ENCODE results near the gene ATP5ME. TPM values are rescaled to one million over a fixed set of nuclear protein-coding genes. Genes with fewer than 3 reads are reported as not detected.

The ATP5ME gene
- total RNA-seq, 1 experiment from 2014 or later, result 357 TPM

DNA sequence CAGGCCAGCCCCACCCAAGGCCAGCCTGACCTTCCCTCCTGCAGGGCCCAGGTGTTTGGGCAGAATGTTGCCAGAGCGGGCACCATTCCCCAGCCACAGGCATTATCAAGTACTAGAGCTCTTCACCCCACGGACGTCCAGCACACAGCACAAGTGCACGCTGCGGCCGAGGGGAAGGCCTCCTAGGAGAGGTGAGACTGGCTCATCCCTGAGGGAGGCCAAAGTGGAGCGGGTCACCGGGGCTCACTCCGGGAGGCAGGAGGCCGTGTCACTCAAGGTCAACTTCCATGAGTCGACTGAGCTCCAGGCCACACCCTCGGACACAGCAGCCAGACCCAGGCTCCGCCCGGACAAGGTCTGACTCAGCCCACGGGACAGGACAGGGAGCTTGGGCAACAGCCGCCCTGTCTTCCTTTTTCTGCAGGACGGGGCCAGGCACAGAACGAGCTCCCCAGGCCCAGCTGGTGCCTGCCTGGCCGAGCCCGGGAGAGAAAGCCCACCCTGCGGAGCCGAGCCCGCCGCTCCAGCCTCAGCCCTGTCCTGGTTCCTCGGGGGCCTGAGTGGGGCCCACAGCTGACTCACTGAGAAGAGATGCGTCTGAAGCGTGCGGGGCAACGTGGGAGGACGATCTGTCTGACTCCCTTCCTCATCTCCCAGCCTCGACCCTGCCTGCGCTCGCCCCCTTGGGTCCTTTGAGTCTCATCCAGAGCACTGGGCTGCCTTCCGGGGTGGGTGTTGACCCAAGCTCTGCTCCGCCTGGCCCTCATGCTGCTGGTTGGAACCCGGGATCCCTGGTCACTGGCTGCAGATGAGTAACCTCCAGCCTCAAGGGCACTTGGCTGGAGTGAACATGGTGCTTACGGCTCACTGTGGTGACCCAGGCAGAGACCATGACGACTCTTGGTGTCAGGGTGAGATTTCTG lies 13.2 kb upstream of the ATP5ME start:
- no peak overlapping the region for H2AFZ ChIP-seq (ENCODE audit: low read length)
- H3K27ac ChIP-seq (ENCODE audit: low read length), result no peak overlapping the region
- H3K79me2 ChIP-seq (ENCODE audit: low read length), result no peaks in the 10 kb centered on the region
- H3K9me2 ChIP-seq (replicated peaks; ENCODE audit: insufficient read depth, low read length), result no peaks in the 10 kb centered on the region
- no peak overlapping the region for H3K9ac ChIP-seq (ENCODE audit: low read length)
- no peak overlapping the region for H3K4me3 ChIP-seq (ENCODE audit: low read length)
- no peak overlapping the region for H3K4me2 ChIP-seq (ENCODE audit: low read depth, low read length, poor library complexity, severe bottlenecking)
- H4K20me1 ChIP-seq (ENCODE audit: insufficient read depth, low read depth, low read length), result no peaks in the 10 kb centered on the region
- no peaks in the 10 kb centered on the region for H3K27me3 ChIP-seq (ENCODE audit: low read length)
- DNase-seq, result no peak
- H3K9me3 ChIP-seq (ENCODE audit: low read length), result no peaks in the 10 kb centered on the region
- no peaks in the 10 kb centered on the region for H3K36me3 ChIP-seq (ENCODE audit: insufficient read depth, low read length)
- no peaks in the 10 kb centered on the region for H3K4me1 ChIP-seq (ENCODE audit: low read length)

DNA sequence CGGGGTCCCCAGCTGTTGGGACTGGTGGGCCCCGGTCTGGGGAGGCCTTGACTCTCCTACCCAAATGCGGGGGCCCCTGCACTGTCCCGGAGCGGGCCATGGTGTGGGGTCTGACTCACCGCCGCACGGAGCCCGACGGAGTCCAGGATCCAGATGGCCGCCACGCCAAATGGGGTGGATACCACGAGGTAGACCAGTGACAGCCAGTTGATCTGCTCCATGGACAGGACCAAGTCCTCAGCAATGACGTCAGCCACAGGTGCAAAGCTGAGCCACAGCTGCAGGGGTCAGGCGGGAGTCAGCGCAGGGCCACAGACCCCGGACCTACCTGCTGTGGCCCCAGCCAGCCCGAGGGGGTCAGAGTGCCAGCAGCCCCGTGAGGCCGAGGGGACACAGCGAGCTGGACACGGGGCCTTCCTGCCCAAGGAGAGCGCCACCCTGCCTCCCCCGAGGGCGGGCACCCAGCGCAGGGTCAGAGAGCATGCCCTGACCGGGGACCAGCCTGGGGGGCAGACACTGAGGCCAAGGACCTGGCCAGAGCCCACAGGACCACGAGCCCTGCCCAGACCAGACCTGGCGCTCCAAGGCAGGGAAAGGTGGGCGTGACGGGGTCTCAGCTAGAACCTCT lies 12.5 kb upstream of the ATP5ME start:
- Histone ChIP-seq H3K4me3 (ENCODE audit: low read length) (no peak overlapping the region), H3K27ac (ENCODE audit: low read length) (no peak overlapping the region), H2AFZ (ENCODE audit: low read length) (no peak overlapping the region), H3K9me2 (replicated peaks; ENCODE audit: insufficient read depth, low read length) (no peaks in the 10 kb centered on the region), H3K9ac (ENCODE audit: low read length) (no peak overlapping the region), H3K4me1 (ENCODE audit: low read length) (no peaks in the 10 kb centered on the region), H3K79me2 (ENCODE audit: low read length) (no peaks in the 10 kb centered on the region), H3K9me3 (ENCODE audit: low read length) (no peaks in the 10 kb centered on the region), H3K36me3 (ENCODE audit: insufficient read depth, low read length) (no peaks in the 10 kb centered on the region), H3K4me2 (ENCODE audit: low read depth, low read length, poor library complexity, severe bottlenecking) (no peak overlapping the region), H4K20me1 (ENCODE audit: insufficient read depth, low read depth, low read length) (no peaks in the 10 kb centered on the region), H3K27me3 (ENCODE audit: low read length) (no peaks in the 10 kb centered on the region)
- DNase-seq, result no peak

DNA sequence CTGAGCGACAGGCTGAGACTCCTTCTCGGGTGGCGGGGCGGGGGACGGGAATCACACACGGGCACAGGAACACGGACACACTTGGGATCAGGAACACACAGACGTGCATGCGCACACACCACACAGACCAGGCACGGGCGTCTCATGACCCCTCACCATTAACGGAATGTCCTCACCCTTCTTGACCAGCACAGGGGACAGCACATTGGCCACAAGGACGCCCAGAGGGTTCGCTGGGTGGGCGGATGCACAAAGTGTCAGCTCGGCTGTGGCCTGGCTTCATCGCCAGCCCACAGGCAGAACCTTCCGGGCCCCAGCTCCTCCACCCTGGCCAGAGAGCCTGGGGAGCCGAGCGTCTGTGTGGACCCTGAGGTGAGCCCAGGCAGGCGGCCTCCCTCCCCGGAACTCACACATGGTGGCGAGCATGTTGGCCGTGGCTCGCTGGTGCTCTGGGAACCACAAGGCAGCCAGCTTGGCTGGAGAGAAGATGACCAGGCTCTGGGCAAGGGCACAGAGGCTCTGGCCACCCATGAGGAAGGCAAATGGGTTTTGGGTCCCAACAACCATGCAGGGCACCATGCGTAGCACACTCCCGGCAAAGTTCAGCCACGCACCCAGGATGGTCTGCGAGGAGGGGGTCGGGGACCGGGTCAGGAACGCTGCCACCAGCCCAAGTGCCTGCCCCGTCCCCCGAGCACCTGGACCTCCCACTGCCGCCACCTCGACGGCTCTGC lies 11.8 kb upstream of the ATP5ME start:
- Histone ChIP-seq H3K4me3 (ENCODE audit: low read length) (no peak overlapping the region), H3K27ac (ENCODE audit: low read length) (no peak overlapping the region), H3K9ac (ENCODE audit: low read length) (no peak overlapping the region), H3K4me1 (ENCODE audit: low read length) (0 out of 2 replicates have a peak, but pooled peaks cover under 1% of the 10 kb centered on the region), H3K79me2 (ENCODE audit: low read length) (no peaks in the 10 kb centered on the region), H2AFZ (ENCODE audit: low read length) (no peak overlapping the region), H3K36me3 (ENCODE audit: insufficient read depth, low read length) (no peaks in the 10 kb centered on the region), H3K9me3 (ENCODE audit: low read length) (no peaks in the 10 kb centered on the region), H3K9me2 (replicated peaks; ENCODE audit: insufficient read depth, low read length) (no peaks in the 10 kb centered on the region), H3K4me2 (ENCODE audit: low read depth, low read length, poor library complexity, severe bottlenecking) (no peak overlapping the region), H4K20me1 (ENCODE audit: insufficient read depth, low read depth, low read length) (no peaks in the 10 kb centered on the region), H3K27me3 (ENCODE audit: low read length) (no peaks in the 10 kb centered on the region)
- no peak for DNase-seq

DNA sequence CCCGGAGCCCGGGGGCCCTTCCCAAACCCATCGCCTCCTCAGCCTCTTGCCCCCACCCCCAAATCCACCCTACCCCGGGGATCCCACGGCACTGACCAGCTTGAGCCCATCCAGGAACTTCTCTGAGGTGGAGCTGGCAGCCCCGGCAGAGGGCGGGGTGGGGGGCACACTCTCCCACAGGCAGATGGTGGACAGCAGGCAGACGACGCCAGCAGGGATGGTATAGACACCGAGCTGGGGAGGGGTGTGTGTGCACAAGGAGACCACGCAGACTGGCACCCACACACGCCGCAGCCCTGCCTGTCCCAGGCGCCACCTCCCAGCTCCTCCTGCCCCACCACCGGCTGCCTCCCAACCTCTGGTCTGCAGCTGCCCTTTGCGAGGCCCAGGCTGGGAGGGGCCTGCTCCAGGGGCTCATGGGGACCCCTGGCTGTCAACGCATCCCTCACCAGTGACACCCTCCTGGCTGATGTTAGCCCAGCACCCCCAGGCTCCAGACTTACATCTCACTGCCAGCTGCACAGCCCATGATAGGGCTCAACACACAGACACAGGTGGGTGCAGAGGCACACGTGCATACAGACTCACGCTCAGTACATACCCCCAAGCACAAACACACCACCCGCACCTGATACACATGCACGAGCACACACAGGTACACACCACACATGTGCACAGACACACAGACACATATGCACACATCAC lies 10.7 kb upstream of the ATP5ME start:
- Histone ChIP-seq H3K27ac (ENCODE audit: low read length) (no peak overlapping the region), H3K4me2 (ENCODE audit: low read depth, low read length, poor library complexity, severe bottlenecking) (no peak overlapping the region), H3K9me2 (replicated peaks; ENCODE audit: insufficient read depth, low read length) (no peaks in the 10 kb centered on the region), H3K27me3 (ENCODE audit: low read length) (no peaks in the 10 kb centered on the region), H3K4me1 (ENCODE audit: low read length) (0 out of 2 replicates have a peak, but pooled peaks cover 4% of the 10 kb centered on the region), H2AFZ (ENCODE audit: low read length) (no peak overlapping the region), H3K36me3 (ENCODE audit: insufficient read depth, low read length) (no peaks in the 10 kb centered on the region), H3K9ac (ENCODE audit: low read length) (no peak overlapping the region), H3K9me3 (ENCODE audit: low read length) (no peaks in the 10 kb centered on the region), H3K79me2 (ENCODE audit: low read length) (no peaks in the 10 kb centered on the region), H4K20me1 (ENCODE audit: insufficient read depth, low read depth, low read length) (no peaks in the 10 kb centered on the region; the same call in 1 of the 2 replicates), H3K4me3 (ENCODE audit: low read length) (no peak overlapping the region)
- no peak for DNase-seq

DNA sequence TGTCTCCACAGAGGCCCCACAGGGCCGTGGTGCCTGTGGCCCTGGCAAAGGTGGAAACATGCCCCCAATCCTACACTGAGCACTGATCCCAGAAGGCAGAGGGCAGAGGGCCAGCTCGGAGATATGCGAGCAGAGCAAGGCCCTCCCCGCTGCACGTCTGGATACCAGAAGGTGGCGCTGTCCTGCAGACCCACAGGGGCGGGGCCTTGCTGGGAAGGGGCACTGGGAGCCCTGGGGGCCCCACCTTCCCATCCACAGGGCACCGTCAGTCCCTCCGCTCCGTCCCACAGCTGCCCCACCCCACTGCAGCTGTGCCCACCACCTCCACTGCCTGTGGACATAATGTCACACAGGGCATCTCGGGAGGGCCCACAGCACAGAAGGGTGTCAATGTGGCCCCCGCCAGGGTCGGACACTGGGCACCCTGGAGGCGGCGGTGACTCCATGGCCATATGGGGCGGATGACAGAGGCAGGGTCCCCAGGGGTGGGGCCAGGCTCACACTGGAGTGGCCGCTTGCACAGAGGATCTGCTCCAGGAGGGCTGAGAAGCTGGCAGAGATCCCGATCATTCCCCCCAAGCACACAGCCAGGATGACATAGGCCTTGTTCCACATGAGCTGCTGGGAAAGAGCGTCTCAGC lies 10.0 kb upstream of the ATP5ME start:
- Histone ChIP-seq H3K4me3 (ENCODE audit: low read length) (no peak overlapping the region), H3K9me2 (replicated peaks; ENCODE audit: insufficient read depth, low read length) (no peaks in the 10 kb centered on the region), H3K9ac (ENCODE audit: low read length) (no peak overlapping the region), H3K36me3 (ENCODE audit: insufficient read depth, low read length) (no peaks in the 10 kb centered on the region), H3K9me3 (ENCODE audit: low read length) (no peaks in the 10 kb centered on the region), H2AFZ (ENCODE audit: low read length) (no peak overlapping the region), H3K79me2 (ENCODE audit: low read length) (no peaks in the 10 kb centered on the region), H3K27me3 (ENCODE audit: low read length) (no peaks in the 10 kb centered on the region), H3K4me2 (ENCODE audit: low read depth, low read length, poor library complexity, severe bottlenecking) (no peak overlapping the region), H3K4me1 (ENCODE audit: low read length) (0 out of 2 replicates have a peak, but pooled peaks cover 4% of the 10 kb centered on the region), H4K20me1 (ENCODE audit: insufficient read depth, low read depth, low read length) (peaks cover under 1% of the 10 kb centered on the region; the same call in 1 of the 2 replicates), H3K27ac (ENCODE audit: low read length) (no peak overlapping the region)
- peak; percentile 85 for DNase-seq

DNA sequence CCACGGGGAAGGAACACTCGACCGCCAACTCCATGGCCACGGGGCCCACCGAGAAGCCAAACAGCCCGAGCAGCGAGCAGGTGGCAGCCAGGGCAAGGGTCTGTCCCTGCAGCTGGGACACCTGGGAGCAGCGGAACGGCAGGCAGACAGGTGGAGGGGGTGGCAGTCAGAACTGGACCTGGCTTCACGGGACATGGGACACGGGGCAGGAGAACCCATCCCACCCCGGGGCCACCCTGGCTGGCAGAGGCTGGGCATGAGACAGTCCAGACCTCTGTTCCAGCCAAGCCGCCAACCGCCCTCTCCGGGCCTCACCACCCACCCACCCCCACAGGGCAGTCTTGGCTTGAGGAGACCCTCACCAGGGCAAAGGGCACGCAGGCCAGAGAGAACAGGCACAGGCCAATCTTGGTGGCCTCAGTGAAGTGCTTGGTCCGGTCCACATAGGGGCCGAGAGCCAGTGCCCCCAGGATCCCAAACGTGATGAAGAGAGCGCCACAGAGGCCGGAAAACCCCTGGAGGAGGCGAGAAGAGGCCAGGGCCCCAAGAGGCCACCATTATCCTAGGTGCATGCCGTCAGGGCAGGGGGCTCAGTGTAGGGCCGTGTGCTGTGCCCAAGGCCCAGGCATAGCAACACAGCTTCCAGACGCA lies 9.3 kb upstream of the ATP5ME start:
- Histone ChIP-seq H4K20me1 (ENCODE audit: insufficient read depth, low read depth, low read length) (peaks cover 6% of the 10 kb centered on the region; the same call in 1 of the 2 replicates), H2AFZ (ENCODE audit: low read length) (no peak overlapping the region), H3K27me3 (ENCODE audit: low read length) (no peaks in the 10 kb centered on the region), H3K36me3 (ENCODE audit: insufficient read depth, low read length) (no peaks in the 10 kb centered on the region), H3K9ac (ENCODE audit: low read length) (no peak overlapping the region), H3K9me3 (ENCODE audit: low read length) (no peaks in the 10 kb centered on the region), H3K9me2 (replicated peaks; ENCODE audit: insufficient read depth, low read length) (no peaks in the 10 kb centered on the region), H3K4me2 (ENCODE audit: low read depth, low read length, poor library complexity, severe bottlenecking) (no peak overlapping the region), H3K4me1 (ENCODE audit: low read length) (peaks cover 9% of the 10 kb centered on the region), H3K79me2 (ENCODE audit: low read length) (no peaks in the 10 kb centered on the region), H3K4me3 (ENCODE audit: low read length) (no peak overlapping the region), H3K27ac (ENCODE audit: low read length) (no peak overlapping the region)
- DNase-seq, result no peak

DNA sequence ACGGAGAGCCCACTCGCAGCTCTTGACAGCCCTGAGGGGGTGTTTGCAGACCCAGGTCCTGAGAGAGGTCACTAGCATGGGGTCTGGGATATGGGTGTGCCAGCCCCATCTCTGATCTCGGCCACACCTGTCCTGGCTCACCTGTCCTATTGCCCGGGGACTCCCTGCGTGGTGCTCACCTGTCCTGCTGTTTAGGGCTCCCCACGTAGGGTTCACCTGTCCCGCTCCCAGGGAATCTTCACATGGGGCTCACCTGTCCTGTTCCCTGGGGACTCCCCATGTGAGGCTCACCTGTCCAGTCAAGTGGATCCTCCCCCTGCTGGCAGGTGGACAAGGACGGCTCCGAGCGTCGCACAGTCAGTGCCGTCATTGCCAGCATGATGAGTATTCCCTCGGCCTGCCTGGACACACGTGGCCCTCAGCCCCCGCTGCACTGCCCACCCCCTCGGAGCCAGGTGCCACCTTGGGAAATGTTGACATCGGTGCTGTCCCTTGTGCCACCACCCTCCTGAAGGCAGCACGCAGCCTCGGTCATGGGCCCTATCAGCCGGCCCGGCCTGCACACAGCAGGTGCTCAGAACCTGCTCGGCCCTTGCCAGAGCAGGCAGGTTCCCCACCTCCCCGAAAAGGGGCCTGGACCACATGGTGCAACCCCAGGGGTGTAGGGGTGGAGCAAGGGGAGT lies 8.6 kb upstream of the ATP5ME start:
- Histone ChIP-seq H3K79me2 (ENCODE audit: low read length) (no peaks in the 10 kb centered on the region), H3K9ac (ENCODE audit: low read length) (no peak overlapping the region), H3K9me2 (replicated peaks; ENCODE audit: insufficient read depth, low read length) (no peaks in the 10 kb centered on the region), H2AFZ (ENCODE audit: low read length) (no peak overlapping the region), H3K27ac (ENCODE audit: low read length) (no peak overlapping the region), H3K27me3 (ENCODE audit: low read length) (no peaks in the 10 kb centered on the region), H3K9me3 (ENCODE audit: low read length) (no peaks in the 10 kb centered on the region), H3K4me3 (ENCODE audit: low read length) (no peak overlapping the region), H4K20me1 (ENCODE audit: insufficient read depth, low read depth, low read length) (peaks cover 6% of the 10 kb centered on the region; the same call in 1 of the 2 replicates), H3K4me1 (ENCODE audit: low read length) (peaks cover 16% of the 10 kb centered on the region), H3K36me3 (ENCODE audit: insufficient read depth, low read length) (no peaks in the 10 kb centered on the region), H3K4me2 (ENCODE audit: low read depth, low read length, poor library complexity, severe bottlenecking) (no peak overlapping the region)
- DNase-seq, result no peak

Data from Karpas-422 (cell line).